SJCRH30 (cell line): ENCODE data around the gene DPYSL5. TPM values are rescaled to one million over a fixed set of nuclear protein-coding genes. Genes with fewer than 3 reads are reported as not detected.
"Not testable (repeated sequence)": the region's sequence is repeated elsewhere in the genome, so short reads cannot be mapped to it uniquely, and the experiment has no call there.

Source experiments
- DNase-seq, 2 experiments: peaks; one replicate each; pipeline ENCODE4 v3.0.0-alpha.2; 2015 to 2020
- H3K27ac ChIP-seq: fragments of 250-450 bp; sonication (Bioruptor Pico); 2 replicates; pipeline ENCODE4 v1.5.1; 2020; ENCODE audit warnings: mild to moderate bottlenecking, moderate library complexity
- H3K27me3 ChIP-seq: fragments of 250-450 bp; sonication (Bioruptor Pico); 2 replicates; pipeline ENCODE4 v1.5.1; 2020; ENCODE audit warnings: mild to moderate bottlenecking, moderate library complexity
- H3K36me3 ChIP-seq: fragments of 250-450 bp; sonication (Bioruptor Pico); 2 replicates; pipeline ENCODE4 v1.5.1; 2020; ENCODE audit warnings: mild to moderate bottlenecking, moderate library complexity
- H3K4me1 ChIP-seq: fragments of 250-450 bp; sonication (Bioruptor Pico); 2 replicates; pipeline ENCODE4 v1.5.1; 2020; ENCODE audit warnings: mild to moderate bottlenecking, moderate library complexity
- H3K4me3 ChIP-seq: fragments of 250-450 bp; sonication (Bioruptor Pico); 2 replicates; pipeline ENCODE4 v1.5.1; 2020; ENCODE audit warnings: mild to moderate bottlenecking, moderate library complexity
- H3K9me3 ChIP-seq: fragments of 250-450 bp; sonication (Bioruptor Pico); replicated peaks from 2 replicates; pipeline ENCODE4 v1.5.1; 2020; ENCODE audit warnings: mild to moderate bottlenecking, moderate library complexity
- total RNA-seq: library from RNA; depleted of rRNA; stranded (reverse); fragments of >200 nt; shearing (Covaris generic); gene quantifications from 2 replicates; pipeline ENCODE4 v1.2.3, GENCODE V29; 2014; rRNA removed

Gene DPYSL5
- total RNA-seq = 1.2 TPM in 2 replicates

GRCh38 chr2:26847655-26848335, at the start of gene DPYSL5:
Gene DPYSL5, plus strand, starts transcription at chr2:26848132. Its CDS starts 50,368 bp downstream, at chr2:26898500.
- Histone ChIP-seq H3K9me3 (no peaks in the 10 kb centered on the region), H3K4me3 (peak within 1 kb of the TSS; percentile 59), H3K4me1 (peaks cover 7% of the 10 kb centered on the region), H3K27me3 (peaks cover 22% of the 10 kb centered on the region), H3K36me3 (no peaks in the 10 kb centered on the region), H3K27ac (no peak within 1 kb of the TSS)
- peak; percentile 45 to 60 for DNase-seq

- H3K27ac ChIP-seq = no peak overlapping the region
- no peak for DNase-seq
- no peaks in the 10 kb centered on the region for H3K27me3 ChIP-seq
- peaks cover 30% of the 10 kb centered on the region for H3K36me3 ChIP-seq
- H3K4me3 ChIP-seq = no peak overlapping the region
- H3K9me3 ChIP-seq = no peaks in the 10 kb centered on the region
- H3K4me1 ChIP-seq = no peaks in the 10 kb centered on the region
Observed at GRCh38 chr2:26801328-26801727, 46.6 kb upstream of the DPYSL5 start.

GRCh38 chr2:26801796-26802195, 46.1 kb upstream of the DPYSL5 start:
- Histone ChIP-seq H3K36me3 (peaks cover 26% of the 10 kb centered on the region), H3K9me3 (no peaks in the 10 kb centered on the region), H3K4me3 (no peak overlapping the region), H3K4me1 (no peaks in the 10 kb centered on the region), H3K27ac (no peak overlapping the region), H3K27me3 (no peaks in the 10 kb centered on the region)
- no peak for DNase-seq

GRCh38 chr2:26805241-26805676, 42.7 kb upstream of the DPYSL5 start:
- Histone ChIP-seq H3K36me3 (peaks cover 6% of the 10 kb centered on the region; the same call in 1 of the 2 replicates), H3K4me1 (no peaks in the 10 kb centered on the region), H3K9me3 (no peaks in the 10 kb centered on the region), H3K27ac (no peak overlapping the region), H3K27me3 (no peaks in the 10 kb centered on the region), H3K4me3 (no peak overlapping the region)
- DNase-seq = no peak

- H3K4me1 ChIP-seq = no peaks in the 10 kb centered on the region
- no peak overlapping the region for H3K4me3 ChIP-seq
- no peak overlapping the region for H3K27ac ChIP-seq
- no peaks in the 10 kb centered on the region for H3K36me3 ChIP-seq
- H3K27me3 ChIP-seq = no peaks in the 10 kb centered on the region
- H3K9me3 ChIP-seq = no peaks in the 10 kb centered on the region
- DNase-seq = no peak
Observed at GRCh38 chr2:26807788-26808460, 40.0 kb upstream of the DPYSL5 start.

GRCh38 chr2:26809211-26809610, 38.7 kb upstream of the DPYSL5 start:
- Histone ChIP-seq H3K27ac (no peak overlapping the region), H3K9me3 (no peaks in the 10 kb centered on the region), H3K4me3 (no peak overlapping the region), H3K4me1 (no peaks in the 10 kb centered on the region), H3K36me3 (no peaks in the 10 kb centered on the region), H3K27me3 (no peaks in the 10 kb centered on the region)
- DNase-seq = no peak

- Histone ChIP-seq H3K27me3 (no peaks in the 10 kb centered on the region), H3K27ac (no peak overlapping the region), H3K4me1 (no peaks in the 10 kb centered on the region), H3K9me3 (no peaks in the 10 kb centered on the region), H3K4me3 (no peak overlapping the region), H3K36me3 (no peaks in the 10 kb centered on the region)
- DNase-seq = no peak
Observed at GRCh38 chr2:26809876-26810577, 37.9 kb upstream of the DPYSL5 start.

GRCh38 chr2:26811261-26811660, 36.7 kb upstream of the DPYSL5 start:
- Histone ChIP-seq H3K27me3 (no peaks in the 10 kb centered on the region), H3K9me3 (no peaks in the 10 kb centered on the region), H3K4me3 (no peak overlapping the region), H3K27ac (no peak overlapping the region), H3K36me3 (no peaks in the 10 kb centered on the region), H3K4me1 (no peaks in the 10 kb centered on the region)
- no peak for DNase-seq

- H3K4me3 ChIP-seq = no peak overlapping the region
- no peaks in the 10 kb centered on the region; the same call in 1 of the 2 replicates for H3K27me3 ChIP-seq
- no peak overlapping the region for H3K27ac ChIP-seq
- DNase-seq = no peak
- H3K4me1 ChIP-seq = no peaks in the 10 kb centered on the region
- no peaks in the 10 kb centered on the region for H3K36me3 ChIP-seq
- no peaks in the 10 kb centered on the region for H3K9me3 ChIP-seq
Observed at GRCh38 chr2:26811791-26812694, 35.9 kb upstream of the DPYSL5 start.

- Histone ChIP-seq H3K4me1 (no peaks in the 10 kb centered on the region), H3K36me3 (no peaks in the 10 kb centered on the region), H3K4me3 (no peak overlapping the region), H3K27me3 (peaks cover 3% of the 10 kb centered on the region; the same call in 1 of the 2 replicates), H3K9me3 (no peaks in the 10 kb centered on the region), H3K27ac (no peak overlapping the region)
- no peak for DNase-seq
Observed at GRCh38 chr2:26812731-26813130, 35.2 kb upstream of the DPYSL5 start.

GRCh38 chr2:26814072-26814765, 33.7 kb upstream of the DPYSL5 start:
- H3K4me1 ChIP-seq, H3K27me3 ChIP-seq, H3K36me3 ChIP-seq, H3K27ac ChIP-seq, DNase-seq, H3K9me3 ChIP-seq, H3K4me3 ChIP-seq: not testable (repeated sequence)

- Histone ChIP-seq H3K4me3 (no peak overlapping the region), H3K27me3 (peaks cover 9% of the 10 kb centered on the region; the same call in 1 of the 2 replicates), H3K4me1 (no peaks in the 10 kb centered on the region), H3K36me3 (no peaks in the 10 kb centered on the region), H3K9me3 (no peaks in the 10 kb centered on the region), H3K27ac (no peak overlapping the region)
- no peak for DNase-seq
Observed at GRCh38 chr2:26816893-26817292, 31.0 kb upstream of the DPYSL5 start.

GRCh38 chr2:26818255-26818654, 29.7 kb upstream of the DPYSL5 start:
- Histone ChIP-seq H3K4me1 (no peaks in the 10 kb centered on the region), H3K27ac (no peak overlapping the region)

GRCh38 chr2:26818972-26819371, 29.0 kb upstream of the DPYSL5 start:
- Histone ChIP-seq H3K4me1 (no peaks in the 10 kb centered on the region), H3K27me3 (peaks cover 9% of the 10 kb centered on the region; the same call in 1 of the 2 replicates), H3K27ac (no peak overlapping the region), H3K36me3 (no peaks in the 10 kb centered on the region), H3K4me3 (no peak overlapping the region), H3K9me3 (no peaks in the 10 kb centered on the region)
- no peak for DNase-seq

More at GRCh38 chr2:26818255-26818654, 29.7 kb upstream of the DPYSL5 start:
- H3K36me3 ChIP-seq = no peaks in the 10 kb centered on the region
- no peaks in the 10 kb centered on the region for H3K9me3 ChIP-seq
- DNase-seq = no peak
- no peak overlapping the region for H3K4me3 ChIP-seq
- H3K27me3 ChIP-seq = peaks cover 9% of the 10 kb centered on the region; the same call in 1 of the 2 replicates
